Colonic mucosa (tissue), 4 donors: ENCODE results near the gene ALOX15. TPM values are rescaled to one million over a fixed set of nuclear protein-coding genes. Genes with fewer than 3 reads are reported as not detected.

Experiments
- DNase-seq: peaks from one replicate; pipeline ENCODE4 v3.0.0-alpha.2; 2020
- H3K27ac ChIP-seq: fragments of 200-600 bp; one replicate; pipeline ENCODE4 v1.8.0; 2021
- H3K27me3 ChIP-seq: fragments of 200-600 bp; one replicate; pipeline ENCODE4 v1.8.0; 2021
- H3K36me3 ChIP-seq: fragments of 200-600 bp; one replicate; pipeline ENCODE4 v1.8.0; 2021
- H3K4me1 ChIP-seq: fragments of 200-600 bp; one replicate; pipeline ENCODE4 v1.8.0; 2021; ENCODE audit warnings: mild to moderate bottlenecking
- H3K4me3 ChIP-seq: fragments of 200-600 bp; one replicate; pipeline ENCODE4 v1.8.0; 2021
- H3K9ac ChIP-seq, 2 donors: one replicate each; pipeline ENCODE4 v1.7.0; 2013; ENCODE audit warnings: control low read depth in 2 of 2, low read depth in 2 of 2, low read length in 2 of 2
- H3K9me3 ChIP-seq: fragments of 200-600 bp; one replicate; pipeline ENCODE4 v1.8.0; 2021
- CTCF ChIP-seq: fragments of 200-600 bp; IDR thresholded peaks from one replicate; pipeline ENCODE4 v1.8.0; 2022; ENCODE audit warnings: antibody characterized with exemption, mild to moderate bottlenecking
- intact Hi-C: fragments of 100-400 bp; cut with DNase I; formaldehyde crosslinking; loops from one replicate; pipeline ENCODE4 v1.14.1; 2022
- total RNA-seq, 2 donors: library from RNA; stranded (reverse); fragmentation: NEBNext Ultra II Directional in 1 of 2; extraction: Animal tissue kit (Norgen Biotek cat#: 25700) in 1 of 2; gene quantifications; one replicate each; pipeline ENCODE4 v1.2.1, GENCODE V29; 2021
- donor health status: healthy.
- donor health status: DM: no; HTN: no; CAD: no.
- donor health status: DM: no; HTN: no; CAD: no.

ALOX15 gene
- total RNA-seq, 2 donors from 2014 or later: 0.13 TPM; not detected in 1

- intact Hi-C loops: no loop called here
- H3K9me3 ChIP-seq: no peaks in the 10 kb centered on the region
- H3K36me3 ChIP-seq: peaks cover 6% of the 10 kb centered on the region
- TF ChIP-seq CTCF: no peak
- H3K27ac ChIP-seq: no peak overlapping the region
- DNase-seq: no peak
- no peaks in the 10 kb centered on the region for H3K27me3 ChIP-seq
- H3K9ac ChIP-seq: no peak overlapping the region
- H3K4me1 ChIP-seq: no peaks in the 10 kb centered on the region
- no peak overlapping the region for H3K4me3 ChIP-seq
Observed at GRCh38 chr17:4678448-4679026, 37.1 kb upstream of the ALOX15 start.

- H3K4me3 ChIP-seq: no peak overlapping the region
- H3K9me3 ChIP-seq: no peaks in the 10 kb centered on the region
- no peak overlapping the region for H3K9ac ChIP-seq
- H3K27me3 ChIP-seq: no peaks in the 10 kb centered on the region
- H3K36me3 ChIP-seq: peaks cover 6% of the 10 kb centered on the region
- no peak for TF ChIP-seq CTCF
- no peaks in the 10 kb centered on the region for H3K4me1 ChIP-seq
- DNase-seq: no peak
- intact Hi-C loops: no loop called here
- H3K27ac ChIP-seq: no peak overlapping the region
Observed at GRCh38 chr17:4676791-4677190, 35.3 kb upstream of the ALOX15 start.

GRCh38 chr17:4675791-4676190 lies 34.3 kb upstream of the ALOX15 start:
- no peak for TF ChIP-seq CTCF
- no peak overlapping the region for H3K27ac ChIP-seq
- no peaks in the 10 kb centered on the region for H3K4me1 ChIP-seq
- peaks cover 6% of the 10 kb centered on the region for H3K36me3 ChIP-seq
- H3K27me3 ChIP-seq: no peaks in the 10 kb centered on the region
- DNase-seq: no peak
- no peaks in the 10 kb centered on the region for H3K9me3 ChIP-seq
- no peak overlapping the region for H3K4me3 ChIP-seq
- intact Hi-C loops: no loop called here
- no peak overlapping the region for H3K9ac ChIP-seq

GRCh38 chr17:4674685-4674998 lies 33.2 kb upstream of the ALOX15 start:
- no peaks in the 10 kb centered on the region for H3K9me3 ChIP-seq
- H3K27ac ChIP-seq: no peak overlapping the region
- intact Hi-C loops: no loop called here
- TF ChIP-seq CTCF: no peak
- peaks cover 6% of the 10 kb centered on the region for H3K36me3 ChIP-seq
- H3K9ac ChIP-seq: no peak overlapping the region
- no peaks in the 10 kb centered on the region for H3K27me3 ChIP-seq
- no peak for DNase-seq
- H3K4me1 ChIP-seq: no peaks in the 10 kb centered on the region
- no peak overlapping the region for H3K4me3 ChIP-seq

- Histone ChIP-seq H3K27me3 (no peaks in the 10 kb centered on the region), H3K27ac (no peak overlapping the region), H3K9me3 (no peaks in the 10 kb centered on the region), H3K36me3 (peaks cover 6% of the 10 kb centered on the region), H3K4me1 (no peaks in the 10 kb centered on the region), H3K9ac (no peak overlapping the region), H3K4me3 (no peak overlapping the region)
- intact Hi-C loops: no loop called here
- DNase-seq: no peak
- no peak for TF ChIP-seq CTCF
Observed at GRCh38 chr17:4673986-4674684, 32.7 kb upstream of the ALOX15 start.
